Mesenchymal stem cell (in vitro differentiated cells and primary cell): ENCODE measurements around the gene DCHS1.

Experiments
- DNase-seq: peaks from one replicate; pipeline ENCODE4 v3.0.0-alpha.2; 2013
- H2AFZ ChIP-seq: one replicate; pipeline ENCODE4 v1.6.1; 2013; ENCODE audit warnings: low read depth, mild to moderate bottlenecking, control low read depth, inconsistent platforms, low read length, moderate library complexity
- H2AK5ac ChIP-seq: 2 replicates; pipeline ENCODE4 v1.6.1; 2013; ENCODE audit warnings: low read length, moderate library complexity, mild to moderate bottlenecking, inconsistent platforms; ENCODE audit not compliant: severe bottlenecking
- H2BK120ac ChIP-seq: one replicate; pipeline ENCODE4 v1.6.1; 2013; ENCODE audit warnings: low read depth, mild to moderate bottlenecking, inconsistent platforms, low read length, moderate library complexity
- H2BK12ac ChIP-seq, 2 experiments: one replicate each; pipeline ENCODE4 v1.6.1; 2013; ENCODE audit warnings: inconsistent platforms in 2 of 2, low read length in 2 of 2, mild to moderate bottlenecking in 2 of 2, moderate library complexity in 2 of 2, control low read depth in 1 of 2
- H2BK15ac ChIP-seq: one replicate; pipeline ENCODE4 v1.6.1; 2013; ENCODE audit warnings: mild to moderate bottlenecking, low read depth, inconsistent platforms; ENCODE audit not compliant: poor library complexity, severe bottlenecking
- H2BK5ac ChIP-seq: 2 replicates; pipeline ENCODE4 v1.6.1; 2013; ENCODE audit warnings: low read depth, mild to moderate bottlenecking, low read length, control low read depth, inconsistent platforms; ENCODE audit not compliant: poor library complexity, severe bottlenecking
- H3K14ac ChIP-seq, 2 experiments: one replicate each; pipeline ENCODE4 v1.6.1; 2013; ENCODE audit warnings: inconsistent platforms in 2 of 2, low read length in 2 of 2, control low read depth in 1 of 2, mild to moderate bottlenecking in 1 of 2, moderate library complexity in 1 of 2
- H3K18ac ChIP-seq, 2 experiments: one replicate each; pipeline ENCODE4 v1.6.1; 2013; ENCODE audit warnings: inconsistent platforms in 2 of 2, low read length in 2 of 2, control low read depth in 1 of 2, low read depth in 1 of 2, mild to moderate bottlenecking in 1 of 2
- H3K23ac ChIP-seq, 2 experiments: one replicate each; pipeline ENCODE4 v1.6.1; 2013; ENCODE audit warnings: inconsistent platforms in 2 of 2, low read length in 2 of 2, mild to moderate bottlenecking in 2 of 2, moderate library complexity in 2 of 2, control low read depth in 1 of 2
- H3K27ac ChIP-seq: 2 replicates; pipeline ENCODE4 v1.5.1; 2013; ENCODE audit warnings: mild to moderate bottlenecking, moderate library complexity, low read length, control low read depth, inconsistent platforms; ENCODE audit not compliant: poor library complexity, severe bottlenecking
- H3K27me3 ChIP-seq, 2 experiments: 2 replicates each; pipeline versions ENCODE4 v1.6.1 to v1.7.0; 2013; ENCODE audit warnings: low read length in 2 of 2, mild to moderate bottlenecking in 2 of 2, moderate library complexity in 2 of 2, control low read depth in 1 of 2, inconsistent platforms in 1 of 2; ENCODE audit not compliant: control insufficient read depth in 1 of 2, insufficient read depth in 1 of 2
- H3K36me3 ChIP-seq, 2 experiments: 2 replicates each; pipeline versions ENCODE4 v1.6.1 to v1.7.0; 2013; ENCODE audit warnings: low read length in 2 of 2, control low read depth in 1 of 2, inconsistent platforms in 1 of 2, low read depth in 1 of 2, mild to moderate bottlenecking in 1 of 2; ENCODE audit not compliant: insufficient read depth in 2 of 2, control insufficient read depth in 1 of 2
- H3K4ac ChIP-seq, 2 experiments: one replicate each; pipeline ENCODE4 v1.6.1; 2013; ENCODE audit warnings: inconsistent platforms in 2 of 2, low read length in 2 of 2, mild to moderate bottlenecking in 2 of 2, moderate library complexity in 2 of 2, control low read depth in 1 of 2, low read depth in 1 of 2
- H3K4me1 ChIP-seq: 2 replicates; pipeline ENCODE4 v1.6.1; 2013; ENCODE audit warnings: low read depth, low read length, control low read depth; ENCODE audit not compliant: control insufficient read depth, insufficient read depth
- H3K4me2 ChIP-seq: 2 replicates; pipeline ENCODE4 v1.6.1; 2013; ENCODE audit warnings: low read length, mild to moderate bottlenecking, inconsistent platforms; ENCODE audit not compliant: poor library complexity, severe bottlenecking
- H3K4me3 ChIP-seq, 2 experiments: 2 replicates each; pipeline versions ENCODE4 v1.5.1 to v1.7.0; 2013; ENCODE audit warnings: low read length in 2 of 2, mild to moderate bottlenecking in 2 of 2, control low read depth in 1 of 2, low read depth in 1 of 2; ENCODE audit not compliant: insufficient read depth in 1 of 2
- H3K79me1 ChIP-seq: replicated peaks from 2 replicates; pipeline ENCODE4 v1.6.1; 2013; ENCODE audit warnings: mild to moderate bottlenecking, control low read depth, low read length, inconsistent platforms; ENCODE audit not compliant: poor library complexity, severe bottlenecking
- H3K9ac ChIP-seq: 2 replicates; pipeline ENCODE4 v1.7.0; 2013; ENCODE audit warnings: mild to moderate bottlenecking, low read length, moderate library complexity
- H3K9me3 ChIP-seq: 2 replicates; pipeline ENCODE4 v1.7.0; 2013; ENCODE audit warnings: mild to moderate bottlenecking, low read length; ENCODE audit not compliant: control insufficient read depth
- H4K8ac ChIP-seq: one replicate; pipeline ENCODE4 v1.6.1; 2013; ENCODE audit warnings: inconsistent platforms, mild to moderate bottlenecking, low read length, moderate library complexity
- H4K91ac ChIP-seq: one replicate; pipeline ENCODE4 v1.6.1; 2013; ENCODE audit warnings: mild to moderate bottlenecking, low read length, inconsistent platforms
- WGBS: methylation state at CpG from one replicate; pipeline ENCODE4 v1.1.7; 2013; ENCODE audit warnings: mixed read lengths; 5-methylcytosine and 5-hydroxymethylcytosine counted together

The DCHS1 gene

DNA sequence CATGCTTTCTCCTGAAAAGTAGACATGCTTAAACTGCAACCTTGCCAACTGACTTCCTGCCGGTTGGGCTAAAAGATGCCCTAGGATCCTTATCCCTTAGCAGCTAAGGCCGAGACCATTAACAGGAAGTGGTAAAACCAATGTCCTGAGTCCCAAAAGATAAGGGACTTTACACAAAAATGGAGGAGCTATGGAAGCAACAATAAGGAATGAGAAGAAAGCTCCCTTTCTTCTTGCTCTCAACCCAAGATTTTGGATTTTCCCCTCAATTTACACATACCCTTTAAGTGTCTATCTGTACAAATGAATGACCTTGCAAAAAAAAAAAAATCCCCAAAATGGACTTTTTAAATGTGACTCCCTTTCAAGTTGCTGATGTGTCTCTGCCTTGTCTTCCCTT is 16.4 kb upstream of the DCHS1 start:
- H3K18ac ChIP-seq, result no peak overlapping the region
- H2BK120ac ChIP-seq, result no peak overlapping the region
- H3K4me1 ChIP-seq, result no peaks in the 10 kb centered on the region
- no peak overlapping the region for H3K23ac ChIP-seq
- WGBS, result 100% methylated on average over 2 of the region's 2 CpGs
- DNase-seq, result no peak
- H3K27me3 ChIP-seq, result no peaks in the 10 kb centered on the region
- H4K8ac ChIP-seq, result no peak overlapping the region
- no peak overlapping the region for H3K4ac ChIP-seq
- H2BK15ac ChIP-seq, result no peak overlapping the region
- H3K4me3 ChIP-seq, result no peak overlapping the region
- no peak overlapping the region for H3K9ac ChIP-seq
- H3K14ac ChIP-seq, result no peak overlapping the region
- no peak overlapping the region for H2AFZ ChIP-seq
- no peak overlapping the region for H2BK12ac ChIP-seq
- H2BK5ac ChIP-seq, result no peak overlapping the region
- H3K36me3 ChIP-seq, result no peaks in the 10 kb centered on the region
- no peak overlapping the region for H2AK5ac ChIP-seq
- H3K79me1 ChIP-seq, result no peaks in the 10 kb centered on the region
- H3K27ac ChIP-seq, result no peak overlapping the region
- H4K91ac ChIP-seq, result no peak overlapping the region
- H3K4me2 ChIP-seq, result no peak overlapping the region
- no peaks in the 10 kb centered on the region for H3K9me3 ChIP-seq

DNA sequence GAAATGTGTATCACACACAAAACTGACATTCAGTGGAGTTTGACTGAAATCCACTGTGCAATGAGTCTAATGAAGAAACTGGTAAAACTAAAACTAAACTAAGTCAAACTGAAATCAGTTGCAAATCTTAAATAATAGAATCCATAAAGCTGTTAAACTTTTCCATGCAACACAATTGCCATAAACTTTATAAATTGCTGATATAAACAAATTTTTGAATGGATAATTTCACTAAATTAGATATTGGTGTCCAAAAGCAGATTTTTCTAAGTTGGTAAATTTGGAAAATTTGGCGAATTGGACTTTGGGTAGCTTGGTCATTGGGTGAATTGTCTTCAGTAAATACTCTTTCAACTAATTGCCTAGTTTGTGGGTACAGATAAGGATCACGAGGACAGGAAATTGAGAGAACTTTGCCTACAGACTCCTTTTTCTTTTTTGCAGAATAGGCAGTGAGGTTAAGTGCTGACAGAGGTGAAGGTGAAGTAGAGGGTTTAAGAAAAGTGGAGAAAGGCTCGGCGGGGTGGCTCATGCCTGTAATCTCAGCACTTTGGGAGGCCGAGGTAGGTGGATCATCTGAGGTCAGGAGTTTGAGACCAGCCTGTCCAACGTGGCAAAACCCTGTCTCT is 14.7 kb upstream of the DCHS1 start:
- Histone ChIP-seq H3K14ac (no peak overlapping the region), H3K18ac (no peak overlapping the region), H3K4me3 (no peak overlapping the region), H2AFZ (no peak overlapping the region), H3K4me1 (no peaks in the 10 kb centered on the region), H3K23ac (no peak overlapping the region), H3K79me1 (no peaks in the 10 kb centered on the region), H4K91ac (no peak overlapping the region), H3K4ac (no peak overlapping the region), H3K27me3 (no peaks in the 10 kb centered on the region), H2BK12ac (no peak overlapping the region), H2AK5ac (no peak overlapping the region), H3K9me3 (no peaks in the 10 kb centered on the region), H3K9ac (no peak overlapping the region), H2BK120ac (no peak overlapping the region), H2BK15ac (no peak overlapping the region), H3K27ac (no peak overlapping the region), H3K36me3 (no peaks in the 10 kb centered on the region), H4K8ac (no peak overlapping the region), H2BK5ac (no peak overlapping the region), H3K4me2 (no peak overlapping the region)
- WGBS, result 78% methylated on average over 2 of the region's 6 CpGs
- no peak for DNase-seq

DNA sequence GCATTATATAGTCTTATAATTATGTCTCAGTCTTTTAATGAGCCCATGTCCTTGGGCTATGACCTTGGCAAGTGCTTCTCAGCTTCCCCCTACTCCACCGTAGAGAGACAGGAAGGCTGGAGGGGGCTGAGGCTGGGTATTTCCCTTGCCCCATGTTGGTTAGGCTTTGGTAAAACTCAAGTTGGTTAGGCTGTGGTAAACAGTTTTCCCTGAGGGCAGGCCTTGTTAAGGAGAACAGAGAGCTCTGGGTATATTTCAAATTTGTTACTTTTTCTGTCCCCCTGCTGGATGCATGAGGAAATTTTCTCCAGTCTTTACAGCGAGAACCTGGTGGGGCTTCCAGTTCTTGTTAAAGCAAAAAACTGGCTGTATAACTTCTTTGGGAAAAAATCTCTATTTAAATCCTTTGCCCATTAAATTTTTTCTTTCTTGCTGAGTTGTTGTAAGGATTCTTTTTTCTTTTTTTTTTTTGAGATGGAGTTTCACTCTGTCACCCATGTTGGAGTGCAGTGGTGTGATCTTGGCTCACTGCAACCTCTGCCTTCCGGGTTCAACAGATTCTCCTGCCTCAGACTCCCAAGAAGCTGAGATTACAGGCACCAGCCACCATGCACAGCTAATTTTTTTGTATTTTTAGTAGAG is 12.2 kb upstream of the DCHS1 start:
- Histone ChIP-seq H3K36me3 (no peaks in the 10 kb centered on the region), H3K9me3 (no peaks in the 10 kb centered on the region), H2BK5ac (no peak overlapping the region), H3K4me1 (no peaks in the 10 kb centered on the region), H4K8ac (no peak overlapping the region), H3K79me1 (no peaks in the 10 kb centered on the region), H3K4me3 (no peak overlapping the region), H3K4ac (no peak overlapping the region), H3K4me2 (no peak overlapping the region), H4K91ac (no peak overlapping the region), H2AFZ (no peak overlapping the region), H3K9ac (no peak overlapping the region), H3K23ac (no peak overlapping the region), H3K14ac (no peak overlapping the region), H3K27me3 (no peaks in the 10 kb centered on the region), H2AK5ac (no peak overlapping the region), H2BK15ac (no peak overlapping the region), H2BK12ac (no peak overlapping the region), H3K18ac (no peak overlapping the region), H2BK120ac (peak overlapping the region; percentile 5), H3K27ac (no peak overlapping the region)
- DNase-seq, result peak; percentile 47
- 100% methylated on average over 1 of the region's 3 CpGs for WGBS

DNA sequence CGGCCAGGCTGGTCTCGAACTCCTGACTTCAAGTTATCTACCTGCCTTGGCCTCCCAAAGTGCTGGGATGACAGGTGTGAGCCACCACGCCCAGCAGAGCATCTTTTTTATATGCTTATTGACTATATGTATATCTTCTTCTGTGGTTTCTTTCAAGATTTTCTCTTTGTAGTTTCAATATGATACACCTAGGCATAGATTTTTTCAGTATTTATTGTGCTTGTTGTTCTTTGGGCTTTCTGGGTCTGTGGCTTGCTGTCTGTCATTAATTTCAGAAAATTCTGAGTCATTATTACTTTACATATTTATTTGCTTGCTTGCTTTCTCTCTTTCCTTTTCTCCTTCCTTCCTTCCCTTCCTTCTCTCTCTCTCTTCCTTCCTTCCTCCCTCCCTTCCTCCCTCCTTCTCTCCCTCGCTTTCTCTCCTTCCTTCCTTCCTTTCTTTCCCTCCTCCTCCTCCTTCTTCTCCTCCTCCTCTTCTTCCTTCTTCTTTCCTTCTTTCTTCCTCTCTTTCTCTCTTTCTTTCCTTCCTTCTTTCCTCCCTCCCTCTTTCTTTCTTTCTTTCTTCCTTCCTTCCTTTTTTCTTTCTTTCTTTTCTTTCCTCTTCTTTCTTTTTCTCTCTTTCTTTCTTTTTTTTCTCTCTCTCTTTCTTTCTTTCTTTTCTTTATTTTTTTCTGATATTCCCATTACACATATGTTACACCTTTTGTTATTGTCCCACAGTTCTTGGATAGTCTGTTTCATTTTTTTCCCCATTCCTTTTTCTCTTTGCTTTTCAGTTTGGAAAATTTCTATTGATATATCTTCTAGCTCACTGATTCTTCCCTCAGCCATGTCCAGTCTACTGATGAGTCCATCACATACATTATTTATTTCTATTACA is 10.9 kb upstream of the DCHS1 start:
- Histone ChIP-seq H2BK5ac (no peak overlapping the region), H3K9me3 (no peaks in the 10 kb centered on the region), H3K4me3 (no peak overlapping the region), H2BK15ac (no peak overlapping the region), H3K14ac (no peak overlapping the region), H3K27ac (no peak overlapping the region), H3K27me3 (no peaks in the 10 kb centered on the region), H4K91ac (no peak overlapping the region), H3K9ac (no peak overlapping the region), H3K4me2 (no peak overlapping the region), H3K36me3 (no peaks in the 10 kb centered on the region), H2AK5ac (no peak overlapping the region), H2BK120ac (no peak overlapping the region), H2AFZ (no peak overlapping the region), H3K18ac (no peak overlapping the region), H3K79me1 (no peaks in the 10 kb centered on the region), H3K4me1 (no peaks in the 10 kb centered on the region), H4K8ac (no peak overlapping the region), H2BK12ac (no peak overlapping the region), H3K4ac (no peak overlapping the region), H3K23ac (no peak overlapping the region)
- DNase-seq, result no peak
- 92% methylated on average over 3 of the region's 4 CpGs for WGBS
